OCI-LY3 (cell line): ENCODE results near the gene MTMR11.

Experiments
- CTCF ChIP-seq: fragments of 200-600, 300-600 bp; sonication (generic); IDR thresholded peaks from 2 replicates; pipeline ENCODE4 v1.5.1; 2014; ENCODE audit warnings: antibody characterized with exemption, low read length, low read depth
- EZH2phosphoT487 ChIP-seq: fragments of 200-600 bp; shearing (Covaris generic); IDR thresholded peaks from 2 replicates; pipeline ENCODE4 v1.6.1; 2018; ENCODE audit warnings: antibody characterized with exemption, mixed run types, low read depth

- TF ChIP-seq CTCF, result no peak
- TF ChIP-seq EZH2phosphoT487, result no peak
Measured at GRCh38 chr1:149927563-149928400, 8.9 kb downstream of the MTMR11 start, which contains the start of gene SF3B4.
